Measurements from ENCODE around the gene ZBTB7C. TPM values are rescaled to one million over a fixed set of nuclear protein-coding genes. Genes with fewer than 3 reads are reported as not detected.

The ZBTB7C gene
- total RNA-seq, 1 experiment from 2014 or later = 0.32 TPM

DNA sequence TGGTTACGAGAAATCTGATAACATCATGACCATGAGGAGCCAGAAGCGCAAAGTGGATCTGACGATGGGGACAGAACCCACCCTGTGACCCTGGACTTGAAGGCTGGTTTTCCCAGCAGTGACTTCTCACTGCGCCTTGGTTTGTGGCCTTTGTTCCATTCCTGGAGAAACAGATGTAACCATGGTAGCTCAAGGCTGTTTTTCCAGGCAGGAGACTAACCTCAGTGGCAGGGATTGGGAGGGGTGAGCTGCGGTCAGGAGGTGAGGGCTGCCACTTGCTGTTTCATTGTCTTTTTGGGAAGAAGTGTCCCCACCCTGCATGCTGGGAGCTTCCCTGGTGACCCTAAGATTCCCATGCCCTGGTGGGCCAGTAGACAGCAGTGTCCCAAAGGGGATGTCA is 362.3 kb downstream of the ZBTB7C start:
- no peaks in the 10 kb centered on the region for H3K9me3 ChIP-seq (ENCODE audit: low read depth, low read length, poor library complexity, severe bottlenecking)
- no peak for DNase-seq (ENCODE audit: low spot score)
- ChIA-PET CTCF (no interaction called here), POLR2A (ENCODE audit: low non-redundant PET) (no interaction called here)
- intact Hi-C loops (cut with micrococcal nuclease; ENCODE audit: unreplicated experiment) = no loop called here
- no peaks in the 10 kb centered on the region for H3K4me1 ChIP-seq (ENCODE audit: insufficient read depth, low read length, poor library complexity, severe bottlenecking)
- H3K36me3 ChIP-seq (ENCODE audit: insufficient read depth, low read length, poor library complexity, severe bottlenecking) = no peaks in the 10 kb centered on the region
- no peak for TF ChIP-seq EZH2 (IDR thresholded peaks at IDR 0.05; ENCODE audit: borderline replicate concordance, low read depth, low read length, poor library complexity, severe bottlenecking)
- TF ChIP-seq, protein P1, sequence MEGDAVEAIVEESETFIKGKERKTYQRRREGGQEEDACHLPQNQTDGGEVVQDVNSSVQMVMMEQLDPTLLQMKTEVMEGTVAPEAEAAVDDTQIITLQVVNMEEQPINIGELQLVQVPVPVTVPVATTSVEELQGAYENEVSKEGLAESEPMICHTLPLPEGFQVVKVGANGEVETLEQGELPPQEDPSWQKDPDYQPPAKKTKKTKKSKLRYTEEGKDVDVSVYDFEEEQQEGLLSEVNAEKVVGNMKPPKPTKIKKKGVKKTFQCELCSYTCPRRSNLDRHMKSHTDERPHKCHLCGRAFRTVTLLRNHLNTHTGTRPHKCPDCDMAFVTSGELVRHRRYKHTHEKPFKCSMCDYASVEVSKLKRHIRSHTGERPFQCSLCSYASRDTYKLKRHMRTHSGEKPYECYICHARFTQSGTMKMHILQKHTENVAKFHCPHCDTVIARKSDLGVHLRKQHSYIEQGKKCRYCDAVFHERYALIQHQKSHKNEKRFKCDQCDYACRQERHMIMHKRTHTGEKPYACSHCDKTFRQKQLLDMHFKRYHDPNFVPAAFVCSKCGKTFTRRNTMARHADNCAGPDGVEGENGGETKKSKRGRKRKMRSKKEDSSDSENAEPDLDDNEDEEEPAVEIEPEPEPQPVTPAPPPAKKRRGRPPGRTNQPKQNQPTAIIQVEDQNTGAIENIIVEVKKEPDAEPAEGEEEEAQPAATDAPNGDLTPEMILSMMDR (conservative IDR thresholded peaks at IDR 0.05; ENCODE audit: low read depth, low read length) = no peak
- H3K4me3 ChIP-seq (ENCODE audit: low read depth, low read length, poor library complexity, severe bottlenecking) = no peak overlapping the region
- H3K27ac ChIP-seq (ENCODE audit: low read depth, low read length, poor library complexity, severe bottlenecking) = no peak overlapping the region
- no TSS peak for BruUV-seq (replicated peaks)
- H3K27me3 ChIP-seq (replicated peaks; ENCODE audit: insufficient read depth, low read depth, low read length, poor library complexity) = no peaks in the 10 kb centered on the region

DNA sequence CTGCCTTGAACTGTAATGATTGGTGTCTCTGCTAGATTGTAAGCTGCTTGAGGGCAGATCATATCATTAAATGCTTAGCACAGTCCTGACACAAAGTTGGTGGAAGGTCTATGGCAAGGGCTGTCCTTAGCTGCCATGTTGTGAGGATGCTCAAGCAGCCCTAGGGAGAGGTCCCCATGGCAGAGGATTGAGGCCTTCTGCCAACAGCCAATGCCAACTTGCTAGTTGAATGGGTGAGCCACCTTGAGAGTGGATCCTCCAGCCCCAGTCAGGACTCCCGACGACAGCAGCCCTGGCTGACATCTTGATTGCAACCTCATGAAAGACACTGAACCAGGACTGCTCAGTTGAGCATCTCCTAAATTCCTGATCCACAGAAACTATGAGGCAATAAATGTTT is 363.4 kb downstream of the ZBTB7C start:
- Histone ChIP-seq H3K9me3 (ENCODE audit: low read depth, low read length, poor library complexity, severe bottlenecking) (no peaks in the 10 kb centered on the region), H3K4me3 (ENCODE audit: low read depth, low read length, poor library complexity, severe bottlenecking) (no peak overlapping the region), H3K4me1 (ENCODE audit: insufficient read depth, low read length, poor library complexity, severe bottlenecking) (no peaks in the 10 kb centered on the region), H3K27ac (ENCODE audit: low read depth, low read length, poor library complexity, severe bottlenecking) (no peak overlapping the region), H3K36me3 (ENCODE audit: insufficient read depth, low read length, poor library complexity, severe bottlenecking) (no peaks in the 10 kb centered on the region), H3K27me3 (replicated peaks; ENCODE audit: insufficient read depth, low read depth, low read length, poor library complexity) (no peaks in the 10 kb centered on the region)
- BruUV-seq (replicated peaks) = no TSS peak
- POLR2A ChIA-PET (ENCODE audit: low non-redundant PET) = no interaction called here
- intact Hi-C loops (cut with micrococcal nuclease; ENCODE audit: unreplicated experiment) = no loop called here
- no peak for DNase-seq (ENCODE audit: low spot score)
- TF ChIP-seq, protein P1 (conservative IDR thresholded peaks at IDR 0.05; ENCODE audit: low read depth, low read length) = no peak
- no peak for TF ChIP-seq EZH2 (IDR thresholded peaks at IDR 0.05; ENCODE audit: borderline replicate concordance, low read depth, low read length, poor library complexity, severe bottlenecking)
- CTCF ChIA-PET = no interaction called here

DNA sequence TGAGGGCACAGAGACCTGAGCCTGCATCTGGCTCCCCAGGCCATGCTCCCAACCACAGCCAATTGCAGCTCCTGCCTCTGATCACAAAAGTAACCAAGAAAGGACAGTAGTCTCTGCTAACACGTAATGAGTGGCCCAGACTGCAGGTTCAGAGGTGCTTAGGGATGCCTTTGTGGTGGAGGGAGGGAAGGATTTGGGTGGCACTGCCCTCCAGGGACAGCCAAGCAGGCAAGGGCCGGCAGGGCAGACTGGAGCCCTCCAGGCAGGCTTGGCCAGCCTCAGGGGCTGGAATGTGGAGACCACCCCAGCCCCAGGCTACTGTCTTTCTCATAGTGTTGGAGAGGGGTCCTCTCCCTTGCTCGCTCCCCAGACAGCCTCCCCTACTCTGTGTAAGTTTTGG is 364.2 kb downstream of the ZBTB7C start:
- TF ChIP-seq EZH2 (IDR thresholded peaks at IDR 0.05; ENCODE audit: borderline replicate concordance, low read depth, low read length, poor library complexity, severe bottlenecking) = no peak
- TF ChIP-seq, protein P1 (conservative IDR thresholded peaks at IDR 0.05; ENCODE audit: low read depth, low read length) = no peak
- H3K4me1 ChIP-seq (ENCODE audit: insufficient read depth, low read length, poor library complexity, severe bottlenecking) = no peaks in the 10 kb centered on the region
- H3K27ac ChIP-seq (ENCODE audit: low read depth, low read length, poor library complexity, severe bottlenecking) = no peak overlapping the region
- ChIA-PET CTCF (no interaction called here), POLR2A (ENCODE audit: low non-redundant PET) (no interaction called here)
- H3K9me3 ChIP-seq (ENCODE audit: low read depth, low read length, poor library complexity, severe bottlenecking) = no peaks in the 10 kb centered on the region
- no peaks in the 10 kb centered on the region for H3K36me3 ChIP-seq (ENCODE audit: insufficient read depth, low read length, poor library complexity, severe bottlenecking)
- BruUV-seq (replicated peaks) = no TSS peak
- intact Hi-C loops (cut with micrococcal nuclease; ENCODE audit: unreplicated experiment) = no loop called here
- no peak for DNase-seq (ENCODE audit: low spot score)
- H3K4me3 ChIP-seq (ENCODE audit: low read depth, low read length, poor library complexity, severe bottlenecking) = no peak overlapping the region
- no peaks in the 10 kb centered on the region for H3K27me3 ChIP-seq (replicated peaks; ENCODE audit: insufficient read depth, low read depth, low read length, poor library complexity)
